ENCODE data around the gene SHLD1.
"Not testable (repeated sequence)": the region's sequence is repeated elsewhere in the genome, so short reads cannot be mapped to it uniquely, and the experiment has no call there.

Gene SHLD1

GRCh38 chr20:5737619-5737953 lies 12.6 kb upstream of the SHLD1 start:
- no peak for DNase-seq

- DNase-seq, result no peak
These were observed 12.2 kb upstream of the SHLD1 start for GRCh38 chr20:5737966-5738365.

DNA sequence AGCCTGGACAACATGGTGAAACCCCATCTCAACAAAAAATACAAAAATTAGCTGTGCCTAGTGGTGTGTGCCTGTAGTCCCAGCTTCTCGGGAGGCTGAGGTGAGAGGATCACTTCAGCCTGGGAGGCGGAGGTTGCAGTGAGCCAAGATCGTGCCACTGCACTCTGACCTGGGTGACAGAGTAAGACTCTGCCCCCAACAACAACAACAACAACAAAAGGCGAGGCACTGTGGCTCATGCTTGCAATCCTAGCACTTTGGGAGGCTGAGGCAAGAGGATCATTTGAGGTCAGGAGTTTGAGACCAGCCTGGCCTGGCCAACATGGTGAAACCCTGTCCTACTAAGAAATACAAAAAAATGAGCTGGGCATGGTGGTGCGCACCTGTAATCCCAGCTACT lies 9.6 kb upstream of the SHLD1 start:
- not testable (repeated sequence) for DNase-seq

- DNase-seq, result no peak
These were observed 9.1 kb upstream of the SHLD1 start for GRCh38 chr20:5741089-5741488.

DNA sequence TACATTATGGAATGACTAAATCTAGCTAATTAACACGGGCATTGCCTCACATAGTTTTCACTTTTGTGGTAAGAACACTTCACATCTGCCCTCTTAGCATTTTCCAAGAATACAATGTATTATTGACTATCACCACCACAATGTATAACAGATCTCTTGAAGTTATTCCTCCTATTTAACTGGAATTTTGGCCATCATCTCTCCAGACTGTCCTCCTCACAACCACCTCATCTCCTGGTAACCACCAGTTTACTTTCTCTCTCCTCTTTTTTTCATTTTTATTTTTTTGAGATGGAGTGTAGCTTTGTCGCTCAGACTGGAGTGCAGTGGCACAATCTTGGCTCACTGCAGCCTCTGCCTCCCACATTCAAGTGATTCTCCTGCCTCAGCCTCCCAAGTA lies 8.2 kb upstream of the SHLD1 start:
- no peak for DNase-seq

- DNase-seq, result no peak
These were observed 4.7 kb upstream of the SHLD1 start for GRCh38 chr20:5745416-5746030.

DNA sequence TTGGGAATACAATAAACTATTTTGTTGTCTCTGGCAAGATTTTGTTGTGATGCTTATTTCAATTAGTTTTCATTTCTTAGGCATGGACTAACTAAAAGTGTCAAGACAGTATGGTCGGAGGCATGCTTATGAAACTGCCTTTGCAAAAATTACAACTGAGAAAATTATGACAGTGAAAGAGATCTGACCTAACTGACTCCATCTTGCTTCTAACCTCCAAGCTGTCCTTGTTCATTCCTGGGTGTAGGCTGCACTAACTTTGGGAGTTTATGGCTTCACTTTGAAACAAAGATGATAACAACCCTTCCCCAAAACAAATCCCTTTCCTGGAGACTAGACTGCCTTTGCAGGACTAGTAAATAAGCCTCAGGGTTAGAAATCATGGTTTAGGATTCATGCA lies 4.1 kb upstream of the SHLD1 start:
- DNase-seq, result no peak

GRCh38 chr20:5748246-5748645 lies 2.0 kb upstream of the SHLD1 start:
- DNase-seq, result no peak

DNA sequence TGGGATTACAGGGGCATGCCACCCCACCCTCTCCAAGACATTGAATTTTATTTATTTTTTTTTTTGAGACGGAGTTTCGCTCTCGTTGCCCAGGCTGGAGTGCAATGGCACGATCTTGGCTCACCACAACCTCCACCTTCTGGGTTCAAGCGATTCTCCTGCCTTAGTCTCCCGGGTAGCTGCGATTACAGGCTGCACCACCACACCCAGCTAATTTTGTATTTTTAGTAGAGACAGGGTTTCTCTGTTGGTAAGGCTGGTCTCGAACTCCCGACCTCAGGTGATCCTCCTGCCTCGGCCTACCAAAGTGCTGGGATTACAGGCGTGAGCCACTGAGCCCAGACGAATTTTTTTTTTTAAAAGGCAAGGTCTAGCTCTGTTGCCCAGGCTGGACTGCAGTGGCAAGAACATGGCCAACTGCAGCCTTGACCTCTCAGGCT lies 669 bp upstream of the SHLD1 start:
- DNase-seq, result not testable (repeated sequence)

GRCh38 chr20:5751856-5752255 lies 1.7 kb downstream of the SHLD1 start:
- DNase-seq, result no peak

DNA sequence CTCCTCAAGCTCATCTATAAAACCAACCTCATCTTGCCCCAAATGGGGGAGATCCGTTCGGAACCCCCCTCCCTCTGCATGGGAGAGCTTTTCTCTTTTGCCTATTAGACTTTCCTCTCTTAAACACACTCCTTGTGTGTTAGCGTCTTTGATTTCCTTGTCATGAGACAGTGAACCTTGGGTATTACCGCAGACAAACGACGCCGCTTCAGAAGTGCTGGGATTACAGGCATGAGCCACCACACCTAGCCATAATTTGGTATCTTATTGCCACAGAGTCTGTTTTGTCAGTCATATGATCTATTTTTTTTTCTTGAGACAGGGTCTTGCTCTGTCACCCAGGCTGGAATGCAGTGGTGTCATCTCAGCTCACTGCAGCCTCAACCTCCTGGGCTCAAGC lies 3.6 kb downstream of the SHLD1 start:
- DNase-seq, result no peak

DNA sequence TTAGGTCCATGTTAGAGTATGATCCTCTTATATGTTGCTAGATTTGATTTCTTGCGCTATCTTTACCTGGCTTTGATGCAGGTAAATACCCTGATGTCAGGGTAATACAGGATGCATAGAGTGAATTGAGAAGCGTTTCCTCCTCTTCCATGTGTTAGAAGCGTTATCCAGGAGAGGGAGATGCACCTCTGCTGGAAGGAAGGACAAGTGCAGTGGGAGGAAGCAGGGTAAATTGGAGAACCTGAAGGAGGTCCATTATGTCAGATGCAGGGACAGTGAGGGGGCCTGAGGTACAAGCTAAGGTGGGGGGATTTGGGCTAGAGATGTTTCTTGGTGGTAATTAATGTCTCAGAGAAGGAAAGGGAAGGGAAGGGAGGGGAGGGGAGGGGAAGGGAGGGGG lies 7.7 kb downstream of the SHLD1 start:
- DNase-seq, result no peak

DNA sequence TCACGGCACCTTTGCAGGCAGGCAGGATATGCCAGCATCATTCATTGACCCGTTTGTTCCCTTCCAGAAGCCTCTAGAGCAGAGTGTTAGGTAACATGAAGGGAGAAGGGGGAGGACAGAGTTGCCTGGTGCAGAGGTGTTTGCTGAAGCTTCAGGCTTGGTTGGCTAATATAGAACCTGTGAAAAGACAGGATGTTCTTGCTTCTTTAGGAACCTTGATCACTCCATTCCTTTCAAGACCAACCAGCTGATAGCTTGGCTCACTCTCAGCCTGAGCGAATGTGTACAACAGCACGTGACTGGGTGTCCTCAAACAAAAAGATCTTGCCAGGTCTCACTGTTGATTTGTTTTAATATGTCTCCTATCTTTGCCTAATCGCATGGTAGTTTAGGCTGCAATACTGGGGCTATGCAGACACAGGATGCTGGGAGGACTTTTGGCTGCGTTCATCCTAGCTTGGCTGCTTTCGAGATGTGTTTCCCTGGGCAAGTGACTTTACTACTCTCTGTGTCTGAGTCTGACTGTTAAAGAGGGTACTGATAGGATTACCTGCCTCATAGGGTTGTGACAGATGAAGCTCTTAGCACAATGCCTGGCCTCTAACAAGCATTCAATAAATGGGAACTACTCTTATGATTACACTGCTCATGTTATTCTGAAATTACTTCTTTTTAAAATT lies 16.0 kb downstream of the SHLD1 start:
- DNase-seq, result no peak

GRCh38 chr20:5767493-5768098 lies 17.4 kb downstream of the SHLD1 start:
- DNase-seq, result no peak

- no peak for DNase-seq
These were observed 20.2 kb downstream of the SHLD1 start for GRCh38 chr20:5770231-5770986.

GRCh38 chr20:5770987-5771318 lies 20.8 kb downstream of the SHLD1 start:
- no peak for DNase-seq

- no peak for DNase-seq
These were observed 22.5 kb downstream of the SHLD1 start for GRCh38 chr20:5772704-5773103.

DNA sequence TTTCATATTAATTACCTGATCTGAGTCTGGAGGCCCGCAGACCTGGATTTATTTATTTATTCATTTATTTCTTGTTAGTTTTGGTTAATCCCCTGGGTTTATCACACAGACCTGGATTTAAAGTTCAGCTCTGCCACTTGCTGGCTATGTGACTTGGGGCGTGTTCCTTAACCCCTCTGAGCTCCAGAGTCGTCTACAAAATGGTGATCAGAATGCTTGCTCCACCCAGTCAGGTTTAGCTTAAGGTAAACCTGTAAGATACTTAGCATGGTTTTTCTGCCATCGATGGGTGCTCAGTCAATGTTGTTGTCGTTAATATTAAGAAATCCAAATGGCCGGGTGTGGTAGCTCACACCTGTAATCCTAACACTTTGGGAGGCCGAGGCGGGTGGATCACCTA lies 23.4 kb downstream of the SHLD1 start:
- DNase-seq, result no peak

GRCh38 chr20:5776077-5776476 lies 25.9 kb downstream of the SHLD1 start:
- DNase-seq, result no peak

DNA sequence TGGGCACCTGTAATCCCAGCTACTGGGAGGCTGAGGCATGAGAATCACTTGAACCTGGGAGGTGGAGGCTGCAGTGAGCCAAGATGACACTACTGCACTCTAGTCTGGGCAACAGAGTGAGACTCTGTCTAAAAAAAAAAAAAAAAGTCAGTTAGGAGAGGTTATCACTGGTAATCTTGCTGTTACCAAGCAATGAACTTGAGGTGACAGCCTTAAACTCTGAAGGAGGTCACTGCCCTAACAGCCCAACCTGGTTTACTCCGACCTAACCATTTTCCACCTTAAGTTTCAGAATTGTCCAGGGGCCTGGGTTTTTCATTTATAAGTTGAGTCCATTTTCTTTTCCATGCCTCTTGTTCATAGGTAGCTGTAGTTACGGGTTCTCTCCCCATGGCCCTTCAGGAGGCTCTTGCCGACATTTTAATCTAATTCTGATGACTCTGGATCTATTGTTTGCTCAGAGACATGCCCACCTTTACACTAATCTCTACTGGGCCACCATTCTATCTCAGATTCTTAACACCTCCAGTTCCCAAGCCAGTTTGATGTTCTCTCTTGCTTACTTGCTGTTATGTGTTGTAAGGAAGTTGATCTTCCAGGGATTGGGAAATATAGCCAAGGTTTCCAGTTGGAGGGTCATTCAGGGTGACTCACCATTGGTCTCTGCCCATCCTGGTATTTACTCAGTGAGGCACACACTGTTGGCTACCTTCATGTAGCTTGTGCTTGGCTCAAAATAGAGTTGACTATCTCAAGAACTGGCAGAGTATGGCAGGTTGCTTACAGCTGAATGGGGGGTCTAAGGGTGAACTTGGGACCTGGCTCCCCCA lies 29.1 kb downstream of the SHLD1 start:
- DNase-seq, result no peak

GRCh38 chr20:5780846-5781217 lies 30.6 kb downstream of the SHLD1 start:
- DNase-seq, result no peak

GRCh38 chr20:5781367-5781766 lies 31.2 kb downstream of the SHLD1 start:
- not testable (repeated sequence) for DNase-seq

Data from CD4-positive, alpha-beta T cell treated with Interleukin-12 subunit alpha and Interleukin-12 subunit beta, for 1 hour (primary cell).